ENCODE measurements around the gene MTF1.

Gene MTF1

DNA sequence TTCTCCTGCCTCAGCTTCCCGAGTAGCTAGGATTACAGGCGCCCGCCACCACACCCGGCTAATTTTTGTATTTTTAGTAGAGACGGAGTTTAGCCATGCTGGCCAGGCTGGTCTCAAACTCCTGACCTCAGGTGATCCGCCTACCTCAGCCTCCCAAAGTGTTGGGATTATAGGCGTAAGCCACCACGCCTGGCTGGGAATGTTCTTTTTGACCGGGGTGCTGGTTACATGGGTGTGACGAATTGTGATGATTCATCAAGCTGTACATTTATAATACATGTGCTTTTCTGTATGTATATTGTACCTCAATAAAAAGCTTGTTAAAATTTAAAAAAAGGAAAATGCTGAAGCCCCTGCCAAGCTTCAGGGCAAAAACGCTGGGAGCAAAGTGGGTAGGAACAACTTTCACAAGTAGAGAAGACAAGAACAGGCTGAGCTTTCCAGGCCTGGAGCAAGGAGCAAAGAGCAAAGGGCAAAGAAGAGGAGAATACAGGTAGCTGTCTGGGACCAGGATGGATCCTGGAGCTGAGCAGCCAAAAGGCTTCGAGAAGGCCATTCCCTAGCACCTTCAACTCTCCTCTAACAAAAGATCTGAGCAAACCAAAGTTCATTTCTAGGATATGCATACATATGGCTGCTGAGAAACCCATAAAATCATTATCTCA lies 30.9 kb downstream of the MTF1 start:
- no peak for DNase-seq

DNA sequence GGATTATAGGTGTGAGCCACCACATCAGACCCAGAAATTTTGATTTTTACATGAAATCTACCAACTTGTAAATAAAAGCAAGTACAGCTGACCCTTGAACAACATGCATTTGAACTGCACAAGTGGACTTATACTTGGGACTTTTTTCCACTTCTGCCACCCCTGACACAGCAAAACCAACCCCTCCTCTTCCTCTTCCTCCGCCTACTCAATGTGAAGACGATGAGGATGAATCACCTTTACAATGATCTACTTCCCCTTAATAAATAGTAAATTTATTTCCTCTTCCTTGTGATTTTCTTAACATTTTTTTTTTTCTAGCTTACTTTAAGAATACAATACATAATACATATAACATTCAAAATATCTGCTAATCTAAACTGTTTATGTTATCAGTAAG lies 33.9 kb downstream of the MTF1 start:
- no peak for DNase-seq

DNA sequence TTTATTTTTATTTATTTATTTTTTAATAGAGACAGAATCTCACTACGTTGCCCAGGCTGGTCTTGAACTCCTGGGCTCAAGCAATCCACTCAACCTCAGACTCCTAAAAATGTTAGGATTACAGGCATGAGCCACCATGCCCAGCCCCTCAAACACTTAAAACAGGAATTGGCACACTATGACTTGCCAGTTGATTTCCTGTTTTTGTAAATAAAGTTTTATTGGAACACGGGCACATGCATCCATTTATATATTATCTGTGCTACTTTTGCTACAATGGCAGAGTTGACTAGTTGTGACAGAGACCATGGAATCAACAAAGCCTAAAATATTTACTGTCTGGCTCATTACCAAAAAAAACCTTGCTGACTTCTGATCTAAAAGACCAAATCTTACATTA lies 35.4 kb downstream of the MTF1 start:
- DNase-seq: no peak

DNA sequence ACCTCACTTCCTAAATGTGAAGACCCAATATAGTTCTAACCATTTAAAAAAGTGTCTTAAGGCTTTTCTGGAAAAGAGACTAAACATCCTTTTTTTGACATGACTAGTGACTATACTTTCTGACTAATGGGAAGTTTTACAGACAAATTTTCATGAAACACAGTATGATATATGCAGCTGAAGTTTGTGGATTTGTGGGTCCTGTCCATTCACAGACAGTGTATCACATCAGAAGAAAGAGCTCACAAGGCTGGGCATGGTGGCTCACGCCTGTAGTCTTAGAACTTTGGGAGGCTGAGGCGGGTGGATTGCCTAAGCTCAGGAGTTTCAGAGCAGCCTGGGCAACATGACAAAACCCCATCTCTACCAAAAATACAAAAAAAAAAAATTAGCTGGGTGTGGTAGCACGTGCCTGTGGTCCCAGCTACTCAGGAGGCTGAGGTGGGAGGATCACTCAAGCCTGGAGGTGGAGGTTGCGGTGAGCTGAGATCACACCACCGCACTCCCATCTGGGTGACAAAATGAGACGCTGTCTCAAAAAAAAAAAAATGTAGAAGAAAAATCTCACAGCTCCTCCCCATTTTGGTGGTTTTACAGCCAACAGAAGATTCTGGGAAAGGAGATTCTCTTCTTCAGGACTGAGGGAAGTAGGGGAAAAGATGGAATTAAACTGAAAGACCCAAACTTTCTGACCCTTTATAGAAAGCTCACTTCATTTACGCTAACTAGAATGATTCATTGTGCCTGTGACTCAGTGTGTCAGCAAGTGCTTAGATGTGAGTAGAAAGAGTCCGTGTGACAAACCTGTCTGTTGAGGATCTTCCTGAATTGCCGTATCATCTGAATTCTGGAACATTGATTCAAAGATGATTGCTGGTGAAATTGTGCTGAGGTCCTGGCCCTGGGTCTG lies 36.2 kb downstream of the MTF1 start:
- no peak for DNase-seq

DNA sequence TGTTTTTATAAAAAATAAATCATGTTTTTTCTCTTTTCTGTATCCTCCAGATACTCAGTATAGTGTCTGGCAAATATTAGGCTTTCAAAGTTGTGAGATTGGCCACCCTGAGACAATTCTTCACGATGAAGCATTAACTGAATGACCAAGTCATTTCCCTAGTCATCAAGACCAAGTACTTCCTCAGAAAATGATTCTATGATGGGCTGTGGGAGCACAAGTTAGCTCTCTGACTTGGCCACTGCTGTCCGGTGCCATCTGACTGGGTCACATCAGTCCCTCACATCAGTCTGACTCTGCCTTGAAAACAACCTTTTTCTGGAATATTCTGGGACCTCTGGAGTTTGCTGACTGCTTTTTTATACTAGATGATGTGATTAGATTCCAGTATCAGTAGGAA lies 37.9 kb downstream of the MTF1 start:
- DNase-seq: no peak

DNA sequence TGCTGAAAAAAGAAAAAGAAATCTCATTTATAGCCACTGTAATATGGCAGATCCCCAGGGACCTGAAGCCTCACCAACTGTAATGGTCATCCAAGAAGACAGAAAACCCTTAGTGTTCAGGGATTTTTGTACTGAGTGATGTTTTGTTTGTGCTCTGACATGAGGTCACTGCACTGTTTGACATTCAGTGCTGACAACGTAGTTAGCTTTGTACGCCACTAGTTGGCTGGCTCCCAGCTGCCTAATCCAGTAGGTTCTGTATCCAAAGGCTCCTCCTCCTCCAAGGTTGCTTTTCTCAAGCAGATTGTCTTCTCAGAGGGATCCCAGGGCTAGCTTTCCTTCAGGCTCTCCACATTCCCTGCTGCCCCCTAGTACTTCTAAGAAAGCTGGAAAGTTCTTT lies 41.9 kb downstream of the MTF1 start:
- DNase-seq: no peak

DNA sequence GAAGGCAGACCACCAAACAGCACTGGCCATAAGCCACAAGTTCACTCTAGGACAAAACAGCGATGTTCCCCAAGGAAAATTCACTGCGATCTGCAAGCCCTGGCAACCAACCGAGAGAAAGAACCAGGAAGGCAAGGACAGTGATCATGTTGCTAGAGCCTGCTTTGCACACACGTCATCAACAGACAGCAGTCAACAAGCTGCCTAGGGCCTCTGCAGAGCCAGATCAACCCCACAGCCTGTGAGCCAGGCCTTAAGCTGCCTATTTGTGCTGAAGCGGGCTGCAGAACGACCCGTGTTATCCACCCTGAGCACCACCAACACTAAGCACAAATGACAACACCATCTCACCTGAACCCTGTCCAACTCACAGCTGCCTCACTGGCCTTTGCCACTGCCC lies 45.1 kb downstream of the MTF1 start:
- no peak for DNase-seq

DNA sequence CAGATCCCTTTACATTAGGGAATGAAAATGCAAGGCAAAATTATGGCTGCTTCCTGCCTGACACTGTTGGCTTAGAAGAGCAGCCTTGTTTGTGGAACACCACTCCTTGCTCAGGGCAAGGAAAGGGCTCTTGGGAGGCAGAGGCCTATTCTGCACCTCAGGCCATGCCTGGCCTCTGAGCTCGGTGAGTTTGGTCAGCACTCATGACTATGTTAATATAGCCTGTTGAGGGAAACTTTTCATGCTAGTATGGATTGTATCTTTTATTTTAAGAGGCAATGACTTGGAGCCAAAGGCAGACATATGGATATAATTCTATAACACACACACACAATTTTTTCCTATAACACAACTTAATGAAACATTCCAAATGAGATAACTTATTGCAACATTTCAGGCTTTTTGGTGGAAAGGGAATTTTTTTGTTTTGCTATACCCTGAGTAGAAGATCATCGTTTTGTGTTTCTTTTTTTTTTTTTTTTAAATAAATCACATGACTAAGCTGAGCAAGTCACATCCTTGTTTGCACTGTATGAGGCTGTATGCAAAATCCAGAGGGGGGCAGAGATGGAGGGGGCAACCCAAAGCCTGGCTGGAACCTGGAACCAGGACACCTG lies 45.8 kb downstream of the MTF1 start:
- no peak for DNase-seq

DNA sequence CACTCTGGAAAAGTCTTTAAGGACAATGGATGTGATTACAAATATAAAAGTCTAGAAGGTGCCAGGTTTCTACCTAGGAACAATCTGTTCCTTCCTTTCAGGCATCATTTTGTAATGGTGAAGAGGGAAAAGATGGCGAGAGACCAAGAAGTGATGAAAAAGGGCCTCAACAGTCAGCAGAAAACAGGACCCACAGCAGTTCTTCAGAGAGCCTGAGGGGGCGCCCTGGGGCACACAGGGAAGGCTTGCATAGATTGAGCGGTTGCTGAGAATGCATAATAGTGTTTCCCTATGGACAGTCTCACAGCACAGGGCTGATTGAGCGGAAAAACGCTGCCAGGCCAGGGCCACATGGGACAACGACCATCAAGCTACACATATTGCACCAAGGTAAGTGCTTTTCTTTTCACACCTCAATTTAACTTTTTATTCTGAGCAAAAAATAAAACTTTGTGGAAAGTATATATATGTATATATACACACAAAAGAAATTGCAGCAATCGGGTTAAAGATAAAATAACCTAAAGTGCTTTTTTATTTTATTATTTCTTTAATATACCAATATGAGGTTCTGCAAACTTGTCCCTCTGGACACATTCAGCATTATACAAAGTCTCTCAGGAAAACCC lies 48.3 kb downstream of the MTF1 start:
- peak; percentile 76 for DNase-seq

DNA sequence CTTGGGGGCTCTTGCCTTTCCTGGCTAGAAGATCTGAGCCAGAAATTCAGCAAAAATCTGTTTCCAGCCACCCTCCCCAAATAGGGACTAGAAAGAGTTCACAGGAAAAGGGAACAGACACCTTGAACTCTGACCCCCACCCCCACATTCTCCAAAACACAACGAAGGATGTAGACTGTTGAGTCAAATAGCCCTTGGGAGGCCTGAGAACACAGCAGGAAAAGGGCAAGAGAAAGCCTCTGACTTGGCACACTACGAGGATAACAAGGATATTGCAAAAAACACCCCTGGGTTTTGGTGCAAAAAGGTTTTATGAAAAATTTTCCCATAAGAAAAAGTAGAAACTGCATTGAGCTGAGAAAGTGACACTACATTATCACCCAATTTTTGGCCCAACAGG lies 49.5 kb downstream of the MTF1 start:
- DNase-seq: no peak

DNA sequence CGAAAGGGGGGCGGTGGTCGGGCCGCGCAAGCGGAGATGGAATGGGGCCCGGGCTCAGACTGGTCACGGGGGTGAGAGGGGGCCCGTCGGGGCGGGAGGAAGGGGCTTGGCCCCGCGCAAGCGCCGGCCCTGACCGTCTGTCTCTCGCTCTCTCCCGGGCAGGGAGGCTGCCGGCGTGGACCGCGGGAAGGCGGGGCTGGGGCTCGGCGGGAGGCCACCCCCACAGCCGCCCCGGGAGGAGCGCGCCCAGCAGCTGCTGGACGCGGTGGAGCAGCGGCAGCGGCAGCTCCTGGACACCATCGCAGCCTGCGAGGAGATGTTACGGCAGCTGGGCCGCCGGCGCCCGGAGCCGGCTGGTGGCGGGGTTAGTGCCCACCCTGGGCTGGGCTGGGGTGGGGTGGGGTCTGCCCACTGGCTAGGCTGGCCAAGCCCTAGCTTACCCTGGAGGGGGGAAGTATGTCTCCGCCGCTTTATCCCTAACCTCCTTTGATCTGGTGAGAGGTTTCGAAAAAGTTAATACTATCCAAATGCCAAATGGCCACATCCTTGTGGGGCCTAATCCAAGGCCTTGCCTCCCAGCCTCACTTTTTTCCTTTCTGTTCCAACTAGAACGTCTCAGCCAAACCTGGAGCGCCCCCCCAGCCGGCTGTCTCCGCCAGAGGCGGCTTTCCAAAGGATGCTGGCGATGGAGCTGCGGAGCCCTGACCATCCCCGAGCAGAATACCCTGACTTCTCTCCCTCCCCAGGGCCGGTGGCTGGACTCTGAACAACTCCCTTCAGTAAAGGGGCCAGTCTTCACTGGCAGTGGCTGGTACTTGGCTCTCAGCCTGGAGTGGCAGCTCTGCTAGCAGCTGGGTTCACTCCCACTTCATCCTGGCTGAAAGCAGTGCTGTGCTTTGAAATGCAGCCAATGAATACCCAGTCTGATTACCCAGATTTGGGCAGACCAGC lies 50.7 kb downstream of the MTF1 start:
- peak; percentile 74 for DNase-seq

DNA sequence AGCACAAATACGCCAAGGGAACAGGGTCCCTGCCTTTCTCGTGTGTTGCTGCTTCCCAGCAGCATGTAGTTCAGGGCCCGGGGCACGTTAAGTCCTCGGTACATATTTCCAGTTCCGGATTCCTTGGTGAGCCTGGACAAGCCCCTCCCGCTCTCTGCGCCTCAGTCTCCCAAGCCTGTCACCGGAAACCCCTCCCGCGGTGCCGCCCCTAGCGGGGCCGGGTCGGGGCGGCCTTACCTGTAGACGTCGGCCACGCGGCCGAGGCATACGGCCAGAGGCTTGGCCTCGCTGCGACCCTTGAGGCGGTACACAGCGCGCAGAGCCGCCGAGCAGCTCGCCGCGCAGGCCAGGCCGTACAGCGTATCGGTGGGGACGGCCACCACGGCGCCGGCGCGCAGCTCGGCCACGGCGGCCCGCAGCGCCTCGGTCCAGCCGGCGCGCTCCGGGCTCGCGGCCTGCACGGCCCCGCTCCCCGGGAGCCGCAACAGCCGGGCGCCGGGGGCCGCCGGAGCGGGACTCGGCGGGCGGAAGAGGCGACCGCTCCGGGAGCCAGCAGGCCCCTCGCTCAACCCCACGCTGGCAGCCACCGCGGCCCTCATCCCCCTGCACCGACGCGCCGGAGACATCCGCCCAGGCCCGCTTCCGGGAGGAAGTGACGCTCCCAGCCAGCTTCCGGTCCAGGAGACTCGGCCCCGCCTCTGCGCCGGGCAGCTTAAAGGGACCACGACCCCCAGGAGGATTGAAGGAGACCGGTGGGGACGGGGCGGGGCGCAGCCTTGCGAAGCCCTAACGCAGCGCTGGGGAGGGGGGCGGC lies 51.6 kb downstream of the MTF1 start, which contains the start of the genes C1orf122 and YRDC:
Gene C1orf122, plus strand, starts transcription at position 236 of the 814 bp plus-strand sequence. CDS start 615 bp downstream, outside the sequence.
Gene YRDC, minus strand, starts transcription at position 654 of the 814 bp plus-strand sequence. Its CDS starts 28 bp downstream, at position 626.
- peak; percentile 92 for DNase-seq

DNA sequence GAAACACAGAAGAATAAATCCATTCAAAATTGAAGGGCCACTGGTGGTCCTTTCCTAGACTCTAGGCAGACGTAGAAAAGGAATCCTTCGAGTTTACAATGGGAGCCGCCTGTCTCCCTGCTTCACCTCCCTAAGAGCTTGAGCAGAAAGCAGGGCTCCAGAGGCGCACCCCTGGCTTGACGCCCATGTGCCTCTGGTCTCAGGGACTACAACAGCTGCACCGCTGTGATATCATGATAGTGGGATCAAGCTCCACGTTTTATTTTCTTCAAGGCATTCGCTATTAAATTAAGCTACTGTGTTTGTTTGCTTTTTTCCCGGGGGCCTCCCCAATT lies 52.2 kb downstream of the MTF1 start:
- DNase-seq: no peak

DNA sequence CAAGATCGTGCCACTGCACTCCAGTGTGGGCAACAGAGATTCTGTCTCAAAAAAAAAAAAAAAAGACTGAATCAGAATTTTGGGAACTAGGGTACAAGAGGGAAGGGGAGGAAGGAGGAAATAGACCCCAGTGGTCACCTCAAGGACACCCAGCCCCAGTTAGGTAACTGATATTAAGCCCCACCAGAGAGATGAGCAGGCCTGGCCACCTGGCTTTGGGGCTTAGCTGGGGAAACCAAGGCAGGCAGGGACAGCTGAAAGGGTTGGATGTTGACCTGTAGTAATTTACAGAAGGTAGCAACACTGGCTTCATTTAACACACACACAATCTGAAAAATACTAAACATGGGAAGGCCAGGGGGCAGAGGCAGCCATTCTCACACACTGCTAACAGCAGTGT lies 57.0 kb downstream of the MTF1 start:
- no peak for DNase-seq

DNA sequence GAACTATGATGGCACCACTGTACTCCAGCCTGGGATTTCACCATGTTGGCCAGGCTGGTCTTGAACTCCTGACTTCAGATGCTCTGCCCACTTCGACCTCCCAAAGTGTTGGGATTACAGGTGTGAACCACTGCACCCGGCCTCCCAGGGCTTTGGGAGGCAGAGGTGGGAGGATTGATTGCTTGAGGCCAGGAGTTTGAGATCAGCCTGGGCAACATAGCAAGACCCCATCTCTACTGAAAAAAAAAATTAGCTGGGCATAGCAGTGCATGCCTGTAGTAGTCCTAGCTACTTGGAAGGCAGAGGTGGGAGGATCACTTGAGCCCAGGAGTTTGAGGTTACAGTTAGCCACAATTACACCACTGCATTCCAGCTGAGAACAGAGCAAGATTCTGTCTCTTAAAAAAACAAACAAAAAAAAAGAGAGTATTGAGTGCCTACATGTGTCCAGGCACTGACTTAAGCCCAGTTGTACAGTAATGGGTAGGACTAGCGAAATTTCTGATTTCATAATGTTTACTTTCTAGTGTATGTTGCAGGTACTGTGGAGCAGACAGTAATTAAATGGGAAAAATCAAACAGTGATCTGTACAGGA lies 61.5 kb downstream of the MTF1 start:
- no peak for DNase-seq

DNA sequence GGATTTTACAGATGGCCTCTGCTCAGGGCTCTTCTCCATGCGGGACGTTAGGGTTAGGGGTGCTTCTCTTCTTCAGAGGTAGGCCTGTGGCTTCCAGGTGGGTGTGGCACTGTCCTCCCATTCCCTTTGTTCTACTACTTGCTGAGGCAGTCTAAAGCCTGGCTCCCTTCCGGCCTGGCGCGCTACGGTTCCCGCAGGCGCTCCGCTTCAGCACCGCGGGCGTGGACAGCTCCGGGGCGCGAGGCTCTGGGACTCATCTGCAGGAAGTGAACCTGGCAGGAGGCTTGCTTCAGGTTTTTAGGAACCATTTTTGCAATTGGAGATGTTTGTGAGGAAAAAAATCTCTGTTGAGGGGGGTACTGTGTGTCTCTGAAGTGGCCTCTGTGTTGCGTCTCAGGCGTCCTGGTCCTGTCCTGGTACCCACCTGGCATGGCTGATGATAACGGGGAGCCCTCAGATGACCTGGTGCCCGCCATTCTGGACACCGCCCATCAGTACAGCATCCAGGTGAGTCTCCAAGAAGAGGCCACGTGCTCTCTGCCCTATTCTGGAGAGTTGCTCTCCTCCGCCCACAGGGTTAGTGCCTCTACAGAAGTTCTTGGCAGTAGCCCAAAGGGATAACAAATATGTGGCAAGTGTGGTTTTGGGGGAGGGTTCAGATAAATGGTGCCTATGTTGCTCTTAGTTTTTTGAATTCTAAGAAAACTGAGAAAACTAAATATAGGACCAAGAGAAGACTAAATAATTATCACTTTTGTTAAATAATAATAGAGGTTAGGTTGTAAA lies 63.9 kb downstream of the MTF1 start:
- DNase-seq: peak; percentile 38

DNA sequence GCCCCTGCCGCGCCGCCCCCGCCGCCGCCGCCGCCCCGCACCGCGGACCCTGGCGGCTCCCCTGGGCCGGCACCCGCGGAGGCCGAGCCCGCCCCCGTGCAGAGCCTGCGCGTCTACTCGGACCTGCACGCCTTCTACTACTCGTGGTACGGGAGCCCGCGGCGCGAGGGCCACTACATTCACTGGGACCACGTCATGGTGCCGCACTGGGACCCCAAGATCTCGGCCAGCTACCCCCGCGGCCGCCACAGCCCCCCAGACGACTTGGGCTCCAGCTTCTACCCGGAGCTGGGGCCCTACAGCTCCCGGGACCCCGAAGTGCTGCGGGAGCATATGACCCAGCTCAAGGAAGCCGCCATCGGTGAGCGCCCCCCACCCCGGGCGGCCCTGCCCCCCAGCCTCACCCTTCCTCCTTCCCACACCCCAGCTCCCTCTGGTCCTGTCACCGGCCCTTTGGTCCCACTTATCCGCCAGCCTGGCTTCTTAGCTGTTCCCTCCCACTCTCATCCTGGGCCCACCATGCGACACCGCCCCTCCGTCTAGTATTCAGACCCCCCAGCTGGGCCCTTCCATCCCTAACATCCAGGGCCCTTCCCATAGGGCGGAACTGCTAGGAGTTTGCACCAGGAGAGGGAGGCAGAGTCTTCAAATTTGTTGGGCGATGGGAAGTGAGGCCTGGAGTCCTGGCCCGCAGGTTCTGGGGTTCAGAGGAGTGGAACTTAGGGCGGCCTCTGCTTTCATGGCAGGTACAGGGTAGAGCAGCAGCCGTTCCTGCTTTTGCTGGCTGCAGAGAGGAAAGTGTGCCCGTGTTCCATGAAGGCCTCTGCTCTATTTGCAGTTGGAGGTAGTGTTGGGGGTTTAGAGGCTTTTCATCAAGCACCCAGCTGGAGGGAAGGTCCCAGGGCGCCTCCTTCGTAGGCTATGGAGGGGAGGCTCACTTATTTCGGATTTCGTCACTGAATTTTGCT lies 64.7 kb downstream of the MTF1 start:
- DNase-seq: no peak

DNA sequence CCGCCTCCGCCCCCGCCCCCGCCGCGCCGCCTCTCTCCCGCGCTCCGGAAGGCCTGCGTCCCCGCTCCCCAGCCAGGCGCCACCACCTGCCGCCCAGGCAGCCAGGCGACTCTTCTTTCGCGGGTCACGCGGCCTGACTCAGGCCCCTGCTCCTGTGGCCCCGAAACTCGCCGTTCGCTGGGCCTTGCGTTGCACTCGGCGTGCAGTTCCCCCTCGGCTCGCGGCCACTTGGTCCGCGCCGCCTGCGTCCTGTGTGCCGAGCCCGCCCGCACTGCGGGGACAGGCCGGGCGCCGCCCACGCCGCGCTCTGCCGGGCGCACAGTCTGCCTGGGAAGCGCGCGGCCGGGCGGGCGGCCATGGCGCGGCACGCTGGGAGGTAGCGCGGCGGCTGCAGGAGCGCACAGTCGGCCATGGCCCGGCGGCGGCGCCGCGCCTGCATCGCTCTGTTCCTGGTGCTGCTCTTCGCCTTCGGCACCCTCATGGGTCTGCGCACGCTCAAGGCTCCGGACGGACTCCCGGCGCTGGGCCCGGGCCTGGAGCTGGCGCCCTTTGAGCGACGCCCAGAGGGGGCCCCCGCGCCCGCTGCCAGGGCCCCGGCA lies 65.5 kb downstream of the MTF1 start, which contains the start of gene MANEAL:
Gene MANEAL, plus strand, starts transcription at position 75 of the 599 bp plus-strand sequence. Its CDS starts 336 bp downstream, at position 411.
- DNase-seq: peak; percentile 38

All from fibroblast of skin of right quadriceps (primary cell).